Mesendoderm (in vitro differentiated cells): ENCODE data around the gene SGK1.
"Not testable (repeated sequence)": the region's sequence is repeated elsewhere in the genome, so short reads cannot be mapped to it uniquely, and the experiment has no call there.

ENCODE experiments used
- DNase-seq: peaks from one replicate; pipeline ENCODE4 v3.0.0; 2013
- H2AK5ac ChIP-seq: 2 replicates; pipeline ENCODE4 v1.6.1; 2013; ENCODE audit warnings: low read length, inconsistent platforms
- H2BK120ac ChIP-seq: 2 replicates; pipeline ENCODE4 v1.6.1; 2013; ENCODE audit warnings: low read depth, mild to moderate bottlenecking, low read length, moderate library complexity, mixed read lengths
- H2BK15ac ChIP-seq: replicated peaks from 2 replicates; pipeline ENCODE4 v1.6.1; 2013; ENCODE audit warnings: low read depth, mild to moderate bottlenecking, moderate library complexity
- H2BK5ac ChIP-seq: 2 replicates; pipeline ENCODE4 v1.6.1; 2013; ENCODE audit warnings: low read length, inconsistent platforms
- H3K18ac ChIP-seq: 2 replicates; pipeline ENCODE4 v1.6.1; 2013; ENCODE audit warnings: mild to moderate bottlenecking, low read length, mixed read lengths
- H3K23ac ChIP-seq: one replicate; pipeline ENCODE4 v1.6.1; 2013; ENCODE audit warnings: low read length
- H3K27ac ChIP-seq: 2 replicates; pipeline ENCODE4 v1.5.1; 2013; ENCODE audit warnings: low read depth, mild to moderate bottlenecking, inconsistent platforms, low read length, moderate library complexity
- H3K27me3 ChIP-seq: 2 replicates; pipeline ENCODE4 v1.6.1; 2013; ENCODE audit warnings: low read length, control low read depth, mild to moderate bottlenecking, inconsistent platforms; ENCODE audit not compliant: insufficient read depth, poor library complexity
- H3K36me3 ChIP-seq: 2 replicates; pipeline ENCODE4 v1.6.1; 2013; ENCODE audit warnings: low read length, inconsistent platforms; ENCODE audit not compliant: control insufficient read depth, insufficient read depth
- H3K4ac ChIP-seq: one replicate; pipeline ENCODE4 v1.6.1; 2013; ENCODE audit warnings: low read depth, mild to moderate bottlenecking, low read length, moderate library complexity
- H3K4me1 ChIP-seq: 2 replicates; pipeline ENCODE4 v1.6.1; 2013; ENCODE audit warnings: low read depth, low read length, inconsistent platforms; ENCODE audit not compliant: control insufficient read depth
- H3K4me2 ChIP-seq: 2 replicates; pipeline ENCODE4 v1.6.1; 2013; ENCODE audit warnings: low read length
- H3K4me3 ChIP-seq: 2 replicates; pipeline ENCODE4 v1.5.1; 2013; ENCODE audit warnings: mild to moderate bottlenecking, low read length
- H3K56ac ChIP-seq: one replicate; pipeline ENCODE4 v1.6.1; 2013; ENCODE audit warnings: low read length
- H3K79me1 ChIP-seq: 2 replicates; pipeline ENCODE4 v1.6.1; 2013; ENCODE audit warnings: low read length, inconsistent platforms
- H3K79me2 ChIP-seq: 2 replicates; pipeline ENCODE4 v1.6.1; 2013; ENCODE audit warnings: mild to moderate bottlenecking, low read length; ENCODE audit not compliant: control insufficient read depth, insufficient read depth
- H3K9ac ChIP-seq: 2 replicates; pipeline ENCODE4 v1.6.1; 2013; ENCODE audit warnings: low read length, inconsistent platforms
- H4K5ac ChIP-seq: one replicate; pipeline ENCODE4 v1.6.1; 2013; ENCODE audit warnings: low read length
- H4K8ac ChIP-seq: one replicate; pipeline ENCODE4 v1.6.1; 2013; ENCODE audit warnings: low read depth, mild to moderate bottlenecking, control low read depth, low read length, moderate library complexity
- WGBS: extraction: QIAGEN DNeasy Blood & Tissue Kit; methylation state at CpG from one replicate; pipeline ENCODE4 v1.1.7; 2013; ENCODE audit warnings: low lambda C conversion rate, missing lambda C conversion rate; ENCODE audit not compliant: insufficient coverage; ENCODE audit errors: extremely low coverage; 5-methylcytosine and 5-hydroxymethylcytosine counted together

Gene SGK1

GRCh38 chr6:134235937-134236751, 81.8 kb downstream of the SGK1 start:
- no peak overlapping the region for H3K56ac ChIP-seq
- no CpG with 5 or more reads among the region's 7 CpGs for WGBS
- H3K18ac ChIP-seq: no peak overlapping the region
- DNase-seq: no peak
- no peak overlapping the region for H3K27ac ChIP-seq
- H2BK5ac ChIP-seq: no peak overlapping the region
- no peak overlapping the region for H2AK5ac ChIP-seq
- no peaks in the 10 kb centered on the region for H3K79me1 ChIP-seq
- no peak overlapping the region for H4K5ac ChIP-seq
- H2BK120ac ChIP-seq: no peak overlapping the region
- no peak overlapping the region for H3K23ac ChIP-seq
- no peak overlapping the region for H3K4me2 ChIP-seq
- no peaks in the 10 kb centered on the region for H3K36me3 ChIP-seq
- no peaks in the 10 kb centered on the region for H3K27me3 ChIP-seq
- H2BK15ac ChIP-seq: no peak overlapping the region
- H3K4ac ChIP-seq: no peak overlapping the region
- no peak overlapping the region for H3K4me3 ChIP-seq
- no peaks in the 10 kb centered on the region for H3K79me2 ChIP-seq
- H3K4me1 ChIP-seq: no peaks in the 10 kb centered on the region
- H4K8ac ChIP-seq: no peak overlapping the region
- H3K9ac ChIP-seq: no peak overlapping the region

GRCh38 chr6:134235334-134235733, 82.6 kb downstream of the SGK1 start:
- no CpG with 5 or more reads among the region's 4 CpGs for WGBS
- H3K9ac ChIP-seq, H2BK5ac ChIP-seq, H3K79me1 ChIP-seq, H3K27me3 ChIP-seq, H3K79me2 ChIP-seq, H3K4ac ChIP-seq, H3K4me1 ChIP-seq, H2BK120ac ChIP-seq, H2AK5ac ChIP-seq, H4K5ac ChIP-seq, H3K4me2 ChIP-seq, H3K56ac ChIP-seq, H3K4me3 ChIP-seq, H3K27ac ChIP-seq, H3K23ac ChIP-seq, H2BK15ac ChIP-seq, H3K36me3 ChIP-seq, H4K8ac ChIP-seq, DNase-seq, H3K18ac ChIP-seq: not testable (repeated sequence)

GRCh38 chr6:134233180-134233955, 84.5 kb downstream of the SGK1 start:
- no peaks in the 10 kb centered on the region for H3K4me1 ChIP-seq
- no peak for DNase-seq
- H4K5ac ChIP-seq: no peak overlapping the region
- no peak overlapping the region for H3K9ac ChIP-seq
- no peak overlapping the region for H3K4me2 ChIP-seq
- H3K18ac ChIP-seq: no peak overlapping the region
- no peak overlapping the region for H3K56ac ChIP-seq
- H3K36me3 ChIP-seq: no peaks in the 10 kb centered on the region
- WGBS: no CpG with 5 or more reads among the region's 5 CpGs
- no peaks in the 10 kb centered on the region for H3K27me3 ChIP-seq
- no peak overlapping the region for H2BK15ac ChIP-seq
- no peaks in the 10 kb centered on the region for H3K79me2 ChIP-seq
- H3K79me1 ChIP-seq: no peaks in the 10 kb centered on the region
- H2BK120ac ChIP-seq: no peak overlapping the region
- no peak overlapping the region for H4K8ac ChIP-seq
- H2BK5ac ChIP-seq: no peak overlapping the region
- no peak overlapping the region for H3K23ac ChIP-seq
- no peak overlapping the region for H3K27ac ChIP-seq
- no peak overlapping the region for H2AK5ac ChIP-seq
- no peak overlapping the region for H3K4ac ChIP-seq
- no peak overlapping the region for H3K4me3 ChIP-seq

GRCh38 chr6:134230940-134231339, 87.0 kb downstream of the SGK1 start:
- no peaks in the 10 kb centered on the region for H3K27me3 ChIP-seq
- no peak overlapping the region for H2AK5ac ChIP-seq
- no peak overlapping the region for H4K8ac ChIP-seq
- no peak overlapping the region for H3K27ac ChIP-seq
- no peak overlapping the region for H3K4me3 ChIP-seq
- H2BK15ac ChIP-seq: no peak overlapping the region
- no peak overlapping the region for H3K56ac ChIP-seq
- H2BK120ac ChIP-seq: no peak overlapping the region
- no peaks in the 10 kb centered on the region for H3K79me1 ChIP-seq
- no peaks in the 10 kb centered on the region for H3K36me3 ChIP-seq
- no peak overlapping the region for H3K9ac ChIP-seq
- H3K4me1 ChIP-seq: no peaks in the 10 kb centered on the region
- H3K4me2 ChIP-seq: no peak overlapping the region
- no peaks in the 10 kb centered on the region for H3K79me2 ChIP-seq
- H3K4ac ChIP-seq: no peak overlapping the region
- H2BK5ac ChIP-seq: no peak overlapping the region
- H3K18ac ChIP-seq: no peak overlapping the region
- H3K23ac ChIP-seq: no peak overlapping the region
- no peak for DNase-seq
- no peak overlapping the region for H4K5ac ChIP-seq
- WGBS: no CpG with 5 or more reads among the region's 3 CpGs

GRCh38 chr6:134230087-134230700, 87.7 kb downstream of the SGK1 start:
- Histone ChIP-seq H2BK120ac (no peak overlapping the region), H3K18ac (no peak overlapping the region), H3K27ac (no peak overlapping the region)

More at GRCh38 chr6:134230087-134230700, 87.7 kb downstream of the SGK1 start:
- Histone ChIP-seq H3K9ac (no peak overlapping the region), H4K5ac (no peak overlapping the region), H3K79me1 (no peaks in the 10 kb centered on the region), H2AK5ac (no peak overlapping the region), H4K8ac (no peak overlapping the region), H2BK15ac (no peak overlapping the region), H3K4me2 (no peak overlapping the region), H3K79me2 (no peaks in the 10 kb centered on the region), H3K4me1 (no peaks in the 10 kb centered on the region), H3K4me3 (no peak overlapping the region), H3K56ac (no peak overlapping the region), H3K23ac (no peak overlapping the region), H3K36me3 (no peaks in the 10 kb centered on the region), H2BK5ac (no peak overlapping the region), H3K4ac (no peak overlapping the region), H3K27me3 (no peaks in the 10 kb centered on the region)
- no peak for DNase-seq
- WGBS: no CpG with 5 or more reads among the region's 8 CpGs
